IMR-90 (cell line): ENCODE results near the gene HPCAL4. TPM values are rescaled to one million over a fixed set of nuclear protein-coding genes. Genes with fewer than 3 reads are reported as not detected.
A peak's percentile ranks its signal among the peaks of the same experiment; 100 is the strongest.

Experiments
- ATAC-seq: fragments of 200-7000 bp; cut with Tn5 transposase; 2 replicates; pipeline ENCODE4 v1.9.1; 2020; ENCODE audit warnings: low read depth, mild to moderate bottlenecking, moderate library complexity
- BruUV-seq: library from RNA; stranded (reverse); fragments of 400-500 nt; replicated peaks from 2 replicates; lab custom pipeline; 2021; lab: Mats Ljungman, UMichigan
- CTCF ChIA-PET: fragments of 300-600 bp; formaldehyde crosslinking; extraction: SDS; loops from one replicate; lab custom pipeline; 2021; ENCODE audit warnings: antibody characterized with exemption; lab: Yijun Ruan, JAX
- POLR2A ChIA-PET: fragments of 300-600 bp; sonication (Branson Sonifier 250); formaldehyde crosslinking; loops from one replicate; lab custom pipeline; 2022; ENCODE audit warnings: antibody characterized with exemption; ENCODE audit not compliant: unreplicated experiment; lab: Charles Lee
- DNase-seq: peaks from one replicate; pipeline ENCODE4 v3.0.0; 2013
- H2AFZ ChIP-seq: replicated peaks from 2 replicates; pipeline ENCODE3; 2013; ENCODE audit warnings: low read length, mild to moderate bottlenecking; ENCODE audit not compliant: poor library complexity
- H2AK5ac ChIP-seq: 2 replicates; pipeline ENCODE4 v1.6.1; 2013; ENCODE audit warnings: low read depth, low read length, inconsistent platforms
- H2AK9ac ChIP-seq: replicated peaks from 2 replicates; pipeline ENCODE3; 2013; ENCODE audit warnings: mild to moderate bottlenecking, low read depth, low read length, moderate library complexity; ENCODE audit not compliant: poor library complexity
- H2BK120ac ChIP-seq: 2 replicates; pipeline ENCODE4 v1.6.1; 2013; ENCODE audit warnings: low read depth, low read length, inconsistent platforms
- H2BK15ac ChIP-seq: 3 replicates; pipeline ENCODE4 v1.6.1; 2013; ENCODE audit warnings: low read depth, low read length, inconsistent platforms
- H2BK20ac ChIP-seq: 2 replicates; pipeline ENCODE4 v1.6.1; 2013; ENCODE audit warnings: low read depth, mild to moderate bottlenecking, inconsistent platforms, low read length, moderate library complexity
- H2BK5ac ChIP-seq: 2 replicates; pipeline ENCODE4 v1.6.1; 2013; ENCODE audit warnings: mild to moderate bottlenecking, low read depth, low read length, inconsistent platforms; ENCODE audit not compliant: poor library complexity, severe bottlenecking
- H3K14ac ChIP-seq: replicated peaks from 2 replicates; pipeline ENCODE4 v1.6.1; 2013; ENCODE audit warnings: low read depth, low read length, inconsistent platforms
- H3K18ac ChIP-seq: 2 replicates; pipeline ENCODE4 v1.6.1; 2013; ENCODE audit warnings: low read depth, low read length, control low read depth
- H3K23ac ChIP-seq: 2 replicates; pipeline ENCODE4 v1.6.1; 2013; ENCODE audit warnings: low read depth, low read length, inconsistent platforms
- H3K27ac ChIP-seq: 2 replicates; pipeline ENCODE4 v1.5.1; 2013; ENCODE audit warnings: mild to moderate bottlenecking, control low read depth, low read length; ENCODE audit not compliant: insufficient read depth
- H3K27me3 ChIP-seq: 2 replicates; pipeline ENCODE4 v1.6.1; 2013; ENCODE audit warnings: low read length; ENCODE audit not compliant: control insufficient read depth, insufficient read depth
- H3K36me3 ChIP-seq: 2 replicates; pipeline ENCODE4 v1.6.1; 2013; ENCODE audit warnings: low read length, mixed read lengths; ENCODE audit not compliant: control insufficient read depth, insufficient read depth
- H3K4ac ChIP-seq: 2 replicates; pipeline ENCODE4 v1.6.1; 2013; ENCODE audit warnings: low read depth, low read length, inconsistent platforms
- H3K4me1 ChIP-seq: 2 replicates; pipeline ENCODE4 v1.6.1; 2013; ENCODE audit warnings: low read length, mixed read lengths; ENCODE audit not compliant: control insufficient read depth, insufficient read depth
- H3K4me2 ChIP-seq: 2 replicates; pipeline ENCODE4 v1.6.1; 2013; ENCODE audit warnings: low read depth, mild to moderate bottlenecking, control low read depth, low read length, moderate library complexity
- H3K4me3 ChIP-seq: 2 replicates; pipeline ENCODE4 v1.5.1; 2013; ENCODE audit warnings: low read depth, mild to moderate bottlenecking, control low read depth, low read length, moderate library complexity; ENCODE audit not compliant: insufficient read depth
- H3K56ac ChIP-seq: 2 replicates; pipeline ENCODE4 v1.6.1; 2013; ENCODE audit warnings: low read length, inconsistent platforms; ENCODE audit not compliant: insufficient read depth; ENCODE audit errors: extremely low read depth
- H3K79me1 ChIP-seq, 2 experiments: 2 replicates each; pipeline ENCODE4 v1.6.1; 2013; ENCODE audit warnings: low read length in 2 of 2, inconsistent platforms in 1 of 2, low read depth in 1 of 2
- H3K9ac ChIP-seq: 2 replicates; pipeline ENCODE4 v1.6.1; 2013; ENCODE audit warnings: low read depth, low read length, control low read depth
- H3K9me1 ChIP-seq: 2 replicates; pipeline ENCODE4 v1.6.1; 2013; ENCODE audit warnings: low read length, inconsistent platforms; ENCODE audit not compliant: insufficient read depth
- H3K9me3 ChIP-seq: 2 replicates; pipeline ENCODE4 v1.6.1; 2013; ENCODE audit warnings: low read length; ENCODE audit not compliant: control insufficient read depth, insufficient read depth
- H4K20me1 ChIP-seq: 2 replicates; pipeline ENCODE4 v1.6.1; 2013; ENCODE audit warnings: low read length, inconsistent platforms; ENCODE audit not compliant: insufficient read depth
- H4K5ac ChIP-seq: 2 replicates; pipeline ENCODE4 v1.6.1; 2013; ENCODE audit warnings: mild to moderate bottlenecking, low read depth, low read length, control low read depth
- H4K8ac ChIP-seq, 2 experiments: 2 replicates each; pipeline ENCODE4 v1.6.1; 2013; ENCODE audit warnings: low read depth in 2 of 2, low read length in 2 of 2, control low read depth in 1 of 2, inconsistent platforms in 1 of 2
- H4K91ac ChIP-seq: 2 replicates; pipeline ENCODE4 v1.6.1; 2013; ENCODE audit warnings: low read depth, low read length, inconsistent platforms; ENCODE audit not compliant: insufficient read depth
- CEBPB ChIP-seq: IDR thresholded peaks from 2 replicates; pipeline ENCODE4 v1.6.1; 2012; ENCODE audit warnings: low read depth, low read length, improper control_type of control experiment
- CTCF ChIP-seq: conservative IDR thresholded peaks from 2 replicates; pipeline ENCODE4 v1.5.1; 2012; ENCODE audit warnings: mild to moderate bottlenecking, low read depth, low read length, improper control_type of control experiment
- WGBS, 2 experiments: methylation state at CpG; one replicate each; pipeline versions ENCODE4 v1.1.5 to v1.1.7; 2013; ENCODE audit warnings: missing lambda C conversion rate in 2 of 2; ENCODE audit not compliant: insufficient read length in 1 of 2; ENCODE audit errors: extremely low coverage in 2 of 2; 5-methylcytosine and 5-hydroxymethylcytosine counted together
- dilution Hi-C: fragments of 300-500 bp; cut with HindIII; formaldehyde crosslinking; loops from one replicate; pipeline ENCODE4 v1.14.3; 2018; ENCODE audit warnings: low sequenced_read_pairs; ENCODE audit not compliant: unreplicated experiment
- in situ Hi-C: fragments of 300-500 bp; cut with MboI; formaldehyde crosslinking; loops from 3 replicates; pipeline ENCODE4 v1.14.3; 2019; ENCODE audit warnings: low sequenced_read_pairs, inconsistent platforms, mixed read lengths
- intact Hi-C: fragments of 100-400 bp; cut with micrococcal nuclease; formaldehyde crosslinking; loops from 2 replicates; pipeline ENCODE4 v1.10.0; 2022
- polyA plus RNA-seq, 3 experiments: library from polyadenylated mRNA; depleted of rRNA; stranded (reverse); fragments of >200 nt; gene quantifications; 2 replicates each; pipeline ENCODE4 v1.2.3, GENCODE V29; 2012; ENCODE audit warnings: low replicate concordance in 1 of 3
- total RNA-seq: library from RNA; depleted of rRNA; stranded (reverse); fragments of >200 nt; gene quantifications from 2 replicates; pipeline ENCODE4 v1.2.3, GENCODE V29; 2012

The HPCAL4 gene
- total and polyA plus RNA-seq, 2 of the 4 experiments (the other 2 are of a cell fraction): 0.02 TPM; not detected in 1

GRCh38 chr1:39689214-39689613 is 2.0 kb downstream of the HPCAL4 start:
- H4K91ac ChIP-seq: no peak overlapping the region
- TF ChIP-seq CTCF (no peak), CEBPB (peak; percentile 34)
- ChIA-PET POLR2A (no interaction called here), CTCF (no interaction called here)
- H3K27ac ChIP-seq: no peak overlapping the region
- H3K36me3 ChIP-seq: no peaks in the 10 kb centered on the region
- H2BK120ac ChIP-seq: no peak overlapping the region
- peaks cover 89% of the 10 kb centered on the region for H3K27me3 ChIP-seq
- H4K8ac ChIP-seq: no peak overlapping the region
- H3K4ac ChIP-seq: no peak overlapping the region
- H2BK15ac ChIP-seq: no peak overlapping the region
- no peak overlapping the region for H2BK20ac ChIP-seq
- H3K9me1 ChIP-seq: no peaks in the 10 kb centered on the region
- H3K4me2 ChIP-seq: no peak overlapping the region
- no peak overlapping the region for H2AFZ ChIP-seq
- ATAC-seq (no peak), DNase-seq (no peak)
- no peak overlapping the region for H3K23ac ChIP-seq
- H3K18ac ChIP-seq: no peak overlapping the region
- no peaks in the 10 kb centered on the region for H3K79me1 ChIP-seq
- dilution Hi-C loops (no loop called here), intact Hi-C loops (no loop called here), in situ Hi-C loops (no loop called here)
- no peak overlapping the region for H3K14ac ChIP-seq
- no peak overlapping the region for H2BK5ac ChIP-seq
- no peak overlapping the region for H2AK9ac ChIP-seq
- H3K9ac ChIP-seq: no peak overlapping the region
- WGBS, 2 experiments: no CpG with 5 or more reads among the region's 2 CpGs
- H3K9me3 ChIP-seq: peaks cover 2% of the 10 kb centered on the region; the same call in 1 of the 2 replicates
- H3K56ac ChIP-seq: no peak overlapping the region
- no peak overlapping the region for H2AK5ac ChIP-seq
- H3K4me3 ChIP-seq: no peak overlapping the region
- no peaks in the 10 kb centered on the region; the same call in 1 of the 2 replicates for H4K20me1 ChIP-seq
- H4K5ac ChIP-seq: no peak overlapping the region
- H3K4me1 ChIP-seq: no peaks in the 10 kb centered on the region; the same call in 1 of the 2 replicates
- no TSS peak for BruUV-seq
